Measurements from ENCODE around the gene PDS5B. TPM values are rescaled to one million over a fixed set of nuclear protein-coding genes. Genes with fewer than 3 reads are reported as not detected.

The PDS5B gene
- total RNA-seq, 2 experiments from 2014 or later: 39.8 to 40.6 TPM

DNA sequence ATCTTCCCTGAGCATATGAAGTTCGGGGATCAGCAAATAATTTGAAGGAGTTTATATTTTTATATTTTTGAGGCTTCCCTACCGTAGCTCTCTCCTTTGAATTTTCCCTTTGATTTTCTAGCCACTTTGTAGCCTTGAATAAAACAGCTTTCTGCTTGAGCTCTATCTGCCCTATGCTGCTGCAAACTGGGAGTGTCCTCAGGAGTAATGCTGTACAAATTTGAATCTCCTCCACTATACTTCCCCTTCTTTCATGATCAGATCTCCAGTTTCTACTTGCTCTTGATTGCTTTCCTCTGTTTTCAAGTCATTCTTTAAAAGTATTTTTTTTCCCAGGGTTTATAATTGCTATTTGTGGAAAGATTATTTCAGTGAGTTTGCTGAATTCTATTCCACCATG lies 14.6 kb downstream of the PDS5B start:
- intact Hi-C loops (cut with DNase I, micrococcal nuclease): no loop called here
- no peak for ATAC-seq (ENCODE audit: poor library complexity)
- Histone ChIP-seq H3K27ac (ENCODE audit: low read depth in 1 of 2, low read length in 2 of 2) (no peak overlapping the region), H3K4me3 (ENCODE audit: low read length) (no peak overlapping the region), H3K27me3 (ENCODE audit: control insufficient read depth in 1 of 2, insufficient read depth in 2 of 2, low read length in 2 of 2) (no peaks in the 10 kb centered on the region), H3K36me3 (ENCODE audit: insufficient read depth, low read length) (no peaks in the 10 kb centered on the region), H3K9me3 (ENCODE audit: control insufficient read depth in 1 of 2, insufficient read depth in 1 of 2, low read length in 2 of 2) (peaks cover 5 to 21% of the 10 kb centered on the region in 2 experiments), H3K4me1 (ENCODE audit: insufficient read depth, low read length) (no peaks in the 10 kb centered on the region)
- H3K27me3 Mint-ChIP-seq: no peaks in the 10 kb centered on the region
- POLR2A ChIA-PET: interaction anchor here (1.3 kb wide), 2 partner anchors 9 to 63 kb away, joined by 3 to 5 read pairs; partner anchors contain the start of gene N4BP2L2
- H3K36me3 Mint-ChIP-seq (ENCODE audit: low read depth): peaks cover 51% of the 10 kb centered on the region
- peaks cover 50% of the 10 kb centered on the region for H3K4me1 Mint-ChIP-seq (ENCODE audit: low read depth)
- H3K9me3 Mint-ChIP-seq: peaks cover 8% of the 10 kb centered on the region
- no peak overlapping the region for H3K27ac Mint-ChIP-seq
- CTCF ChIA-PET: interaction anchor here (1.0 to 1.1 kb wide), 2 partner anchors 15 to 1123 kb away, joined by 3 read pairs; partner anchors contain the start of gene PDS5B
- TF ChIP-seq, protein P1, sequence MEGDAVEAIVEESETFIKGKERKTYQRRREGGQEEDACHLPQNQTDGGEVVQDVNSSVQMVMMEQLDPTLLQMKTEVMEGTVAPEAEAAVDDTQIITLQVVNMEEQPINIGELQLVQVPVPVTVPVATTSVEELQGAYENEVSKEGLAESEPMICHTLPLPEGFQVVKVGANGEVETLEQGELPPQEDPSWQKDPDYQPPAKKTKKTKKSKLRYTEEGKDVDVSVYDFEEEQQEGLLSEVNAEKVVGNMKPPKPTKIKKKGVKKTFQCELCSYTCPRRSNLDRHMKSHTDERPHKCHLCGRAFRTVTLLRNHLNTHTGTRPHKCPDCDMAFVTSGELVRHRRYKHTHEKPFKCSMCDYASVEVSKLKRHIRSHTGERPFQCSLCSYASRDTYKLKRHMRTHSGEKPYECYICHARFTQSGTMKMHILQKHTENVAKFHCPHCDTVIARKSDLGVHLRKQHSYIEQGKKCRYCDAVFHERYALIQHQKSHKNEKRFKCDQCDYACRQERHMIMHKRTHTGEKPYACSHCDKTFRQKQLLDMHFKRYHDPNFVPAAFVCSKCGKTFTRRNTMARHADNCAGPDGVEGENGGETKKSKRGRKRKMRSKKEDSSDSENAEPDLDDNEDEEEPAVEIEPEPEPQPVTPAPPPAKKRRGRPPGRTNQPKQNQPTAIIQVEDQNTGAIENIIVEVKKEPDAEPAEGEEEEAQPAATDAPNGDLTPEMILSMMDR (IDR thresholded peaks at IDR 0.05): no peak
- no peak overlapping the region for H3K4me3 Mint-ChIP-seq
- DNase-seq: no peak

DNA sequence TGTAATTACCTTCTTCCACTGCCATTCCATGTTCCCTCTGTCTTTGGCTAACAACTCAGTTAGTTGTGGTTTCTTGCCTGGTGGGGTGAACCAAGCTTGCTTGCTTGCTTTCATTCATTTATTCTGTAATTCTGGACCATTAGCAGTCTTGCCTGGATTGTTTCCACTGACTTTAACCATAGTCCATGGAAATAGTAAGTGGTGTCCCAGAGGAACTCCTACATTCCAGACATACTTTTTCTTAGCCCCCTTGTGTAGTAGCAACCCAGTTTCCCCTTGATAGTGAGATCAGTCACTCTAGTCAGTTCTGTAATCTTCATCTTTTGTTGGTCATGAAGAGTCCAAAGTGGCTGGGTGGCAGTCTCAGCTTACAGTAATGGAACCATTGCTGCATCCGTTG lies 23.2 kb downstream of the PDS5B start:
- intact Hi-C loops (cut with DNase I, micrococcal nuclease): no loop called here
- H3K4me1 ChIP-seq (ENCODE audit: insufficient read depth, low read length): no peaks in the 10 kb centered on the region
- H3K4me3 ChIP-seq (ENCODE audit: low read length): no peak overlapping the region
- ATAC-seq (ENCODE audit: poor library complexity) (no peak), DNase-seq (no peak)
- no peaks in the 10 kb centered on the region for H3K36me3 ChIP-seq (ENCODE audit: insufficient read depth, low read length)
- peaks cover 64% of the 10 kb centered on the region for H3K4me1 Mint-ChIP-seq (ENCODE audit: low read depth)
- H3K27me3 ChIP-seq (ENCODE audit: control insufficient read depth in 1 of 2, insufficient read depth in 2 of 2, low read length in 2 of 2): no peaks in the 10 kb centered on the region
- no peak overlapping the region for H3K4me3 Mint-ChIP-seq
- H3K27ac Mint-ChIP-seq: no peak overlapping the region
- peaks cover 12% of the 10 kb centered on the region for H3K9me3 Mint-ChIP-seq
- H3K27me3 Mint-ChIP-seq: no peaks in the 10 kb centered on the region
- ChIA-PET POLR2A (no interaction called here), CTCF (no interaction called here)
- H3K9me3 ChIP-seq (ENCODE audit: control insufficient read depth in 1 of 2, insufficient read depth in 1 of 2, low read length in 2 of 2): peaks cover 0 to 12% of the 10 kb centered on the region in 2 experiments
- no peak overlapping the region for H3K27ac ChIP-seq (ENCODE audit: low read depth in 1 of 2, low read length in 2 of 2)
- H3K36me3 Mint-ChIP-seq (ENCODE audit: low read depth): peaks cover 67% of the 10 kb centered on the region
- TF ChIP-seq, protein P1 (IDR thresholded peaks at IDR 0.05): no peak

DNA sequence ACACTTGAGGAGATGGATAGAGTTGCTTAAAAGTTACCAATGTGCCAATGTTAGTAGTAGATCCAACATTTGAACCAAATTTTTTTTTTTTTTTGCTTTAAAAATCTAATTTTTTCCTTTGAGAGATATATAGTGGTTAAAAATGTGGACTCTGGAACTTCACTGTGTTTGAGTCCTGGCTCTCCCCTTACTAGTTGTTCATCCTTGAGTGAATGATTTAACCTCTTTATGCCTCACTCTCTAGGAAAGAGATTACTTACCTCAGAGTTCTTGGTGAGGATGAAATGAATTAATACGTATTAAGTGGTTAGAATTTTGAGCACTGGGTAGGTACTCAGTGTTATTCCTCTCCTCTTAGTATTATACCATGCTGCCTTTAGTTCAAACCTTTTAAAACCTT lies 24.3 kb downstream of the PDS5B start:
- Mint-ChIP-seq H3K27me3 (no peaks in the 10 kb centered on the region), H3K9me3 (peaks cover 12% of the 10 kb centered on the region), H3K27ac (no peak overlapping the region), H3K4me3 (no peak overlapping the region), H3K4me1 (ENCODE audit: low read depth) (peaks cover 55% of the 10 kb centered on the region), H3K36me3 (ENCODE audit: low read depth) (peaks cover 68% of the 10 kb centered on the region)
- Histone ChIP-seq H3K4me1 (ENCODE audit: insufficient read depth, low read length) (no peaks in the 10 kb centered on the region), H3K4me3 (ENCODE audit: low read length) (no peak overlapping the region), H3K36me3 (ENCODE audit: insufficient read depth, low read length) (no peaks in the 10 kb centered on the region), H3K27me3 (ENCODE audit: control insufficient read depth in 1 of 2, insufficient read depth in 2 of 2, low read length in 2 of 2) (no peaks in the 10 kb centered on the region), H3K9me3 (ENCODE audit: control insufficient read depth in 1 of 2, insufficient read depth in 1 of 2, low read length in 2 of 2) (peaks cover 0 to 12% of the 10 kb centered on the region in 2 experiments), H3K27ac (ENCODE audit: low read depth in 1 of 2, low read length in 2 of 2) (no peak overlapping the region)
- TF ChIP-seq, protein P1 (IDR thresholded peaks at IDR 0.05): no peak
- no peak for ATAC-seq (ENCODE audit: poor library complexity)
- intact Hi-C loops (cut with DNase I, micrococcal nuclease): no loop called here
- CTCF ChIA-PET: no interaction called here
- POLR2A ChIA-PET: no interaction called here
- no peak for DNase-seq

All from CD4-positive, alpha-beta T cell (primary cell).